ENCODE data around the gene NPM1. TPM values are rescaled to one million over a fixed set of nuclear protein-coding genes. Genes with fewer than 3 reads are reported as not detected.

Gene NPM1
- total RNA-seq, 1 experiment from 2014 or later = 2,265 TPM

- peak overlapping the region; percentile 92 for H3K4me2 ChIP-seq (ENCODE audit: low read length)
- intact Hi-C loops (cut with micrococcal nuclease) = loop anchor here (5.0 kb wide), 1 partner anchor 1794 kb away; no protein-coding TSS in a partner anchor
- no peaks in the 10 kb centered on the region for H3K27me3 ChIP-seq (ENCODE audit: low read length)
- no peak overlapping the region for H3K27ac ChIP-seq (ENCODE audit: low read length)
- peaks cover 34% of the 10 kb centered on the region for H4K20me1 ChIP-seq (ENCODE audit: low read length)
- peak overlapping the region; percentile 85 for H3K4me3 ChIP-seq (ENCODE audit: low read length)
- TF ChIP-seq CTCF (conservative IDR thresholded peaks at IDR 0.05; ENCODE audit: low read depth, low read length) (no peak), EZH2phosphoT487 (IDR thresholded peaks at IDR 0.05; ENCODE audit: borderline replicate concordance, low read length) (no peak), EZH2 (IDR thresholded peaks at IDR 0.05; ENCODE audit: low read length, unreplicated experiment) (no peak)
- POLR2A ChIA-PET (ENCODE audit: unreplicated experiment) = no interaction called here
- CTCF ChIA-PET = no interaction called here
- no TSS peak for BruUV-seq (replicated peaks)
- no peaks in the 10 kb centered on the region for H3K9me2 ChIP-seq (replicated peaks; ENCODE audit: low read length)
- H3K36me3 ChIP-seq (ENCODE audit: low read depth, low read length) = peaks cover 31% of the 10 kb centered on the region
- H2AFZ ChIP-seq (ENCODE audit: low read length) = peak overlapping the region; percentile 82; the same call in 1 of the 2 replicates
- peaks cover 46% of the 10 kb centered on the region for H3K79me2 ChIP-seq (ENCODE audit: low read length)
- ATAC-seq (no peak), DNase-seq (no peak)
- H3K9me3 ChIP-seq (ENCODE audit: low read length) = no peaks in the 10 kb centered on the region
- no peaks in the 10 kb centered on the region for H3F3A ChIP-seq (ENCODE audit: low read length, unreplicated experiment)
- peak overlapping the region; percentile 94; the same call in 1 of the 2 replicates for H3K9ac ChIP-seq (ENCODE audit: low read length)
- H3K4me1 ChIP-seq (ENCODE audit: insufficient read depth, low read length) = peaks cover 18% of the 10 kb centered on the region
Measured at GRCh38 chr5:171386006-171386671, 1.5 kb upstream of the NPM1 start.

- ChIA-PET POLR2A (ENCODE audit: unreplicated experiment) (no interaction called here), CTCF (no interaction called here)
- BruUV-seq (replicated peaks) = TSS peak; percentile 99
- H3K79me2 ChIP-seq (ENCODE audit: low read length) = peaks cover 53% of the 10 kb centered on the region
- intact Hi-C loops (cut with micrococcal nuclease) = loop anchor here (5.0 kb wide), 1 partner anchor 1795 kb away; no protein-coding TSS in a partner anchor
- H3K4me2 ChIP-seq (ENCODE audit: low read length) = peak overlapping the region; percentile 92
- no peaks in the 10 kb centered on the region for H3F3A ChIP-seq (ENCODE audit: low read length, unreplicated experiment)
- no peaks in the 10 kb centered on the region for H3K9me3 ChIP-seq (ENCODE audit: low read length)
- H3K27me3 ChIP-seq (ENCODE audit: low read length) = no peaks in the 10 kb centered on the region
- no peaks in the 10 kb centered on the region for H3K9me2 ChIP-seq (replicated peaks; ENCODE audit: low read length)
- TF ChIP-seq EZH2phosphoT487 (IDR thresholded peaks at IDR 0.05; ENCODE audit: borderline replicate concordance, low read length) (no peak), EZH2 (IDR thresholded peaks at IDR 0.05; ENCODE audit: low read length, unreplicated experiment) (no peak), CTCF (conservative IDR thresholded peaks at IDR 0.05; ENCODE audit: low read depth, low read length) (no peak)
- peak overlapping the region; percentile 85 for H3K4me3 ChIP-seq (ENCODE audit: low read length)
- H4K20me1 ChIP-seq (ENCODE audit: low read length) = peaks cover 41% of the 10 kb centered on the region
- peak overlapping the region; percentile 46 for H3K27ac ChIP-seq (ENCODE audit: low read length)
- H3K9ac ChIP-seq (ENCODE audit: low read length) = peak overlapping the region; percentile 94
- H3K36me3 ChIP-seq (ENCODE audit: low read depth, low read length) = peaks cover 39% of the 10 kb centered on the region
- DNase-seq (no peak), ATAC-seq (peak; percentile 3; the same call in 1 of the 2 replicates)
- H2AFZ ChIP-seq (ENCODE audit: low read length) = peak overlapping the region; percentile 82
- H3K4me1 ChIP-seq (ENCODE audit: insufficient read depth, low read length) = peaks cover 26% of the 10 kb centered on the region
Measured at GRCh38 chr5:171386861-171387344, 746 bp upstream of the NPM1 start.
